Measurements from ENCODE around the gene COLQ.

GRCh38 chr3:15498431-15499214, 22.9 kb downstream of the COLQ start:
- TF ChIP-seq EZH2 (IDR thresholded peaks at IDR 0.05; ENCODE audit: low read length) (no peak), CTCF (optimal IDR thresholded peaks at IDR 0.05 in 1 of 3, IDR thresholded peaks at IDR 0.05 in 1 of 3, conservative IDR thresholded peaks at IDR 0.05 in 1 of 3; ENCODE audit: extremely low read depth in 1 of 3, insufficient read depth in 2 of 3, low read length in 3 of 3) (no peak)

Measured in keratinocyte (primary cell).